SKM-1 (cell line): ENCODE measurements around the gene IRF4.

ENCODE experiments used
- DNase-seq: peaks from one replicate; lab custom pipeline; 2025; ENCODE audit not compliant: unreplicated experiment; lab: John Stamatoyannopoulos, UW

The IRF4 gene

DNA sequence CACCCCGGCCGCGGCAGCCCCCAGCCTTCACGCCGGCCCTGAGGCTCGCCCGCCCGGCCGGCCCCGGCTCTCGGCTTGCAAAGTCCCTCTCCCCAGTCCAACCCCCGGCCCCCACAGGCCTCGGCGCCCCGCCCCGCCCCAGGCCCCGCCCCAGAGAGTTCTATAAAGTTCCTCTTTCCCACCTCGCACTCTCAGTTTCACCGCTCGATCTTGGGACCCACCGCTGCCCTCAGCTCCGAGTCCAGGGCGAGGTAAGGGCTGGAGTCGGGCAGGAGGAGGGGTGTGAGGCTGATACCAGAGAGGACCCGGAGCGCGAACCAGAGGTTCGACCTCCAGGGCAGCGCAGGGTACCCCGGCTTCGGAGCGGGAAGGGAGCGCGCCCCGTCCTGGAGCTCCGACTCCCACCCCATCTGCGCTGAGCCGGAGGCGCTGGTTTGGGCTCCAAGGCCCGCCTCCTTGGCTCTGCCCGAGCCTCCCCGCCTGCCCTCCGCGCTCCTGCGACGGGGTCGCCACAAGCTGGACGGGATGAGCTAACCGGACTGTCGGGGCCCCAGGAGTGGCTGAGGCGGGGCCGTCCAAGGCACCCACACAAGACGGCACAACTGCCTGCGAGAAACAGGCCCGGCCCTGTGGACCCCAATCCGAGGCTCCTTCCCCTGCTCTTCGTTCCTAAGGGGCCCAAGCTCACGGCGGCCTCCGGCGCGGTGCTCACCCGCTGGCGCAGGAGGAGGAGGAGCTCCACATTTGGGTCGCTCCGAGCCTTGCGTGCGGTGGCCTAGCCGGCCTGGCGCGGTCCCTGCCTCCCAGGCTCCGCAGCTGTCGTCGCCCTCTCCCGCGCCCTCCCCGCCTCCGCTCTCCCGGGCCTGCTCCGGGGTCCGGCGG is at the start of gene IRF4:
Gene IRF4 (plus strand): TSS at position 194 of the 882 bp plus-strand sequence. CDS start 1,401 bp downstream, outside the sequence.
- DNase-seq, result no peak

DNA sequence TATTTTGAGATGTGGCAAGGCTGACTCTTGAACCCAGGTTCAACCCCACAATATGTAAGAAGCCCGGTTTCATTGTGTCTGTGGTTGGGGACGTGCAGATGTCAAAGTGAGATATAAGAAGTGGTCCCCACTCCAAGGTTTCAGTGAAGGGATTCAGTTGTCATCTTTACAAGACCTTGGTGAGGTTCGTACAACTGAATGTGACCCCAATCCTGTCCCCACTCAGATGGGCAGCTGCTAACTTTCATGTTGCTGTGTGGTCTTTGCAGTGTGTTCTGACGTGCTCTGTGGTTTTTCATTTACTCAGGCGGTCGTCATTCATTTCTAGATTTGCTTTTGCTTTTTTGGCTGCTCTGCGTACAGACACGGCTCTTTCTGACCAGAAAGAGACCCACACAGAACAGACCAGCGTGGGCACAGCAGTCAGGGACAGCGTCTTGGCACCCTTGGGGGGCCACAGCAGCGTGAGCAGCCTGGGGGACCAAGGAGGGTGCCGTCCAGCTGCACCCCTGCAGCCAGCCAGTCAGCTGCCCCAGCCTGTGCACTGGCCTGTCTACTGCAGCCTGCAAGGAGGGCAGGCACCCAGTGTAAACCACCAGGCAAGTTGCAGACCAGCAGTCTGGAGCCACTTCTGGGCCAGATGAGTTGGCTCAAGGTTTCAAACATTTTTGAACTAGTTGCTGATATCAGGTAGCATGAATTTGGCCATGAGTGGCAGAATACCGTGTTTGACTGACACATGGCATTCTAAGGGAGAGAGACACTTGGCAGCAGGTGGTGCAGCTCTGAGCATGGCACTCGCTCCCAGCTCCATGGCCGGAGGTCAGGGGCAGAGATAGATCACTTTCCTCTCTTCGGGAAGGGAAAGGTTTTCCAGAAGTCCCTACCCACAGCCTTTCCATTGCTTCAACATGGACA is 49.4 kb upstream of the IRF4 start:
- DNase-seq, result no peak

GRCh38 chr6:342832-343179 is 48.7 kb upstream of the IRF4 start:
- no peak for DNase-seq

- DNase-seq, result no peak
These were observed 48.2 kb upstream of the IRF4 start for GRCh38 chr6:343226-343935.

- no peak for DNase-seq
These were observed 47.4 kb upstream of the IRF4 start for GRCh38 chr6:343960-344815.

GRCh38 chr6:344816-345340 is 46.7 kb upstream of the IRF4 start:
- no peak for DNase-seq

GRCh38 chr6:345747-346385 is 45.7 kb upstream of the IRF4 start:
- no peak for DNase-seq

DNA sequence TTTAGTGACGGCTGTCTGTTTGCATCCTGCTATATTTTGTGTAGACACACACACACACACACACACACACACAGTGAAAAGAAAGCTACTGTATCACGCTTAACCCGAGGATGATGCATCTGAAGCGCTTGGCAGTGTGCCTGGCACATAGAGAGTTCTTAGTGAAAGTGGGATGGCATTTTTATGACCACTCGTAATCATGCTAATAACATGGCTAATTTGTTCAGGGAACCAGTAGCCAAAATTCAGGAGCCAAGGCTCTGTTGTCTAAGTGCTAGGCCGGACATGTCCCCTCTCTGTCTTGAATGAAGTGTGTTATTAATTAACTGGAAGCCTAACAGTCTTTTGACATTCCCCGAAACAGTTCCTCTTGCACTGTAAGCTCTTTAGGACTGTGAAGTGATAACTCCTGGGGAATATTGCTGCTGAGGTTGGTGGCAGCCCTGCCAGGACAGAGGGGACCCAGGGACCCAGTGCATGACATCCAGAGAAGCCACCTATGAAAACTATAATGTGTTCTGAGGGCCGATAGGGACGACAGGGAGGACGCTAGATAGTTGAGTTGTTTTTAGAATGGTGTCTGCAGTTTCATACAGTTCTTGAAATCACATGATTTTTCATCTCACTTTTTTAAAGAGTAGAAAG is 45.0 kb upstream of the IRF4 start:
- no peak for DNase-seq

GRCh38 chr6:347232-347631 is 44.3 kb upstream of the IRF4 start:
- DNase-seq, result no peak

DNA sequence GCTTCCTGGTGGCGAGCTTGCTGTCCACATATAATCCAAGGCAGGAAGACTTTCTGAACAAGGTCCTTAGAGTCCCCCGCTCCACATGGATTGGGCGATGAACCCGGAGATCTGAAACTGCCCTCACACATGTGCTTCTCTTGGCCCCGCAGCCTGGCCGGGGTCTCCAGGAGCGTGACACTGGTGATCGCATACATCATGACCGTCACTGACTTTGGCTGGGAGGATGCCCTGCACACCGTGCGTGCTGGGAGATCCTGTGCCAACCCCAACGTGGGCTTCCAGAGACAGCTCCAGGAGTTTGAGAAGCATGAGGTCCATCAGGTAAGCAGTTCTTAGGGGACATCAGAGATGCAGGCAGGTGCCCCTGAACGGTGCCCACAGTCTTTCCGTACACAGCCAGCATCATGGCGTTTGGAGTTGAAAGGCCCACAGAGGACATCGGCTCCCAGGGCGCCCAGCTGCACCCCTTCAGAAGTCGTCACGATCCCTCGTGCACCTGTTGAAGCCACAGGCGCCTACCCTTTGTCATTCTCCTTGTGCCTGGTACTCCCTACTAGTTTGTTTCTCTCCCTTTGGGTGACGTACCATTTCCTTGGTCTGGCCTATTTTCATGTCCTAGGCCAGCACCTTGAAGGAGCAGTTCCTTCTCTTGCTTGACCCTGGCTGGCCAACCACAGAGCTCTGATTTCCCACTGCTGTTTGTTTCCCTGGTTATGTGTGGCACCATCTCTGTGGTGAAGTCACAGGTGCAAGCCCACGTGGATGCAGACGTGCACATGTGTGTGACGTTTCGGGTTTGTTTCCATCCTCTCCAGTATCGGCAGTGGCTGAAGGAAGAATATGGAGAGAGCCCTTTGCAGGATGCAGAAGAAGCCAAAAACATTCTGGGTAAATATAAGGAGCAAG is 43.3 kb upstream of the IRF4 start:
- no peak for DNase-seq

GRCh38 chr6:348860-349396 is 42.6 kb upstream of the IRF4 start:
- no peak for DNase-seq

DNA sequence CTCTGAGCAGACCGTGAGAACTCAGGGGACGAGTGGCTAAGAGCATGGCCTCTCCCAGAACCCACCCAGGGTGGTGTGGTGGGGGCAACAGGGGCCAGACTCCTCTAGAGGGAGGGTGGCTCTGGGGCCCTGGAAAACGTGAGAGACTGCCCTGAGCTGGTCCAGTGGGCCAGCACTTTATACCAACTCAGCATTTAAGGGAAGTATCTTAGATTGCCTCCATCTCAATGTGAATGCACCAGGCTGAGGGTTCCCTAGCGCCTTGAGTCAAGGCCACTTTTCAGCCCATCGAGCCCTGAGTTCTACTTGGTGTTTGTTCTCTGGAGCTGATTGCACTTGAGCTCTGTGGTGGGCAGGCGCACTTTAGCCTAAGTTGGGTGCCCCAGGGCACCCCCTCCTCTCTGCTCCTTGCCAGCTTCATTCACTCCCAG is 42.0 kb upstream of the IRF4 start:
- DNase-seq, result no peak

GRCh38 chr6:350371-350770 is 41.2 kb upstream of the IRF4 start:
- no peak for DNase-seq

- no peak for DNase-seq
These were observed 40.3 kb upstream of the IRF4 start for GRCh38 chr6:351011-351866.

DNA sequence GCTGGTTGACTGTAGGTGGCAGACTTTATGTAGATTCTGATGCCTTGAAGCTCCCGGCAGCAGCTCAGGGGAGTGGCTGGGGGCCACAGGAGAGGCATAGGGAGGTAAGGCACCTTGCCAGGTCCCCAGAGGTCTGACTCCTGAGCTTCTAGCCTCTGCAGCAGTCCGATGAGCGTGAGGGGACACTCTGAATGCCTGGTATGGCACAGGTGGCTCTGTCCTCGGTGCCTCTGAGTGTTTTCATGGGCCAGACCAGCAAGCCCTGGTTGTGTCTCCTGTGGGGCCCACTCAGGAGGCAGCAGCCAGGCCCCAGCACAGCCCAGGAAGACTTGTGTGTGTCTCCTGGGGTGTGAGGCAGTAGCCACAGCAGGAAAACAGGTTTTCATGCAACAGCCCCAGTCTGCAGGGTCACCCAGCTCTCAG is 39.7 kb upstream of the IRF4 start:
- no peak for DNase-seq

DNA sequence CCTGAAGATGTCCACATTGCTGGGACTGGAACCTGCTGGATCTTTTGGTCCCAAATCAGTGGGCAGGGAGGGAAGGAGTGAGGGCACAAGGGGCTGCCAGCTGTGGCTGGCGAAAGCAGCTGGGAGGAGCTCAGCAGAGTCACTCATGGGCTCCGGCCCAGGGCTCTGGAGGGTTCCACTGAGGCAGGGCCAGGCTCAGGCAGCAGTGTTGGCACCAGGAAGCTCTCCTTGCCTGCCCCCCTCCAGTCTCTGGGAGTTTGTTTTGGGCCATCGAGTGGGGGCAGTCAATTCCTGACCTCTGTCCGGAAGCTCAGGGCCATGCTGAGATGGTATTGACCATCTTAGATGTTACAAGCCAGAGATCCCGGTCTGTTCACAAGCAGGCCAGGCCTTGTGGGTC is 39.1 kb upstream of the IRF4 start:
- no peak for DNase-seq

DNA sequence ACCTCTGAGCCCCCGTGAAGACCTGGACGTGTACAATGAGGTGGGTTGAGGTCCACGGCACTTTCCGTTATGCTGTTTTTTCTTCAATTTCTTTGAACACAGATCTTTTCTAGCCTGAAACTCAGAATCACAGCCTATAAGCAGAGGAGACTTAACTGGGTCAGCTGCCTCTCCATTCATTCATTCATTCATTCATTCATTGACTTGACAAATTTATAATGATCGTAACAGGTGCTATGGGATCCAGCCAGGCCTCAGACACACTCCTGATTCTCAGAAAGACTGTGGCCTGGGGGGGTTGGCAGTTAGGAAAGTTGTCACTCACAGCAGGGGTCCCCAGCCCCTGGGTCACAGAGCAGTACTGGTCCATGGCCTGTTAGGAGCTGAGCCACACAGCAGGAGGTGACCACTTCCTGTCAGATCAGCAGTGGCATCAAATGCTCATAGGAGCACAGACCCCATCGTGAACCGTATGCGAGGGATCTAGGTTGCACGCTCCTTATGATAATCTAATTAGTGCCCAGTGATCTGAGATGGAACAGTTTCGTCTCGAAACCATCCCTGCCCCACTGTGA is 38.6 kb upstream of the IRF4 start:
- DNase-seq, result no peak
